Astrocyte (in vitro differentiated cells and primary cell): ENCODE data around the gene CSNK2B.

Experiments
- CTCF ChIP-seq: IDR thresholded peaks from 2 replicates; pipeline ENCODE4 v1.5.1; 2011; ENCODE audit warnings: low read depth, mild to moderate bottlenecking, inconsistent platforms, low read length, moderate library complexity; ENCODE audit not compliant: insufficient read depth
- EZH2 ChIP-seq: IDR thresholded peaks from 2 replicates; pipeline ENCODE4 v1.6.1; 2012; ENCODE audit warnings: mild to moderate bottlenecking, low read length, inconsistent platforms; ENCODE audit not compliant: insufficient read depth

GRCh38 chr6:31619805-31620585 lies 45.9 kb upstream of the CSNK2B start:
- TF ChIP-seq EZH2, result no peak
- no peak for TF ChIP-seq CTCF
